Caco-2 (cell line): Measurements from ENCODE around the gene DYNC1H1. TPM values are rescaled to one million over a fixed set of nuclear protein-coding genes. Genes with fewer than 3 reads are reported as not detected.
"Not testable (repeated sequence)": the region's sequence is repeated elsewhere in the genome, so short reads cannot be mapped to it uniquely, and the experiment has no call there.

Experiments used
- BruUV-seq: library from RNA; stranded (reverse); fragments of 400-500 nt; replicated peaks from 2 replicates; lab custom pipeline; 2021; lab: Mats Ljungman, UMichigan
- CTCF ChIA-PET: fragments of 300-600 bp; sonication (Branson Sonifier 250); formaldehyde crosslinking; loops from one replicate; lab custom pipeline; 2022; ENCODE audit warnings: antibody characterized with exemption; lab: Charles Lee
- POLR2A ChIA-PET: fragments of 300-600 bp; sonication (Branson Sonifier 250); formaldehyde crosslinking; loops from one replicate; lab custom pipeline; 2022; ENCODE audit warnings: antibody characterized with exemption; lab: Charles Lee
- DNase-seq, 2 experiments: peaks; one replicate each; pipeline versions ENCODE4 v3.0.0 to v3.0.0-alpha.2; 2020 to 2022
- H3K27me3 ChIP-seq: replicated peaks from 2 replicates; pipeline ENCODE4 v1.6.0; 2011; ENCODE audit warnings: low read length; ENCODE audit not compliant: control insufficient read depth, insufficient read depth
- H3K36me3 ChIP-seq: 2 replicates; pipeline ENCODE4 v1.5.1; 2011; ENCODE audit warnings: low read length; ENCODE audit not compliant: control insufficient read depth, insufficient read depth
- H3K4me1 ChIP-seq: fragments of 250-450 bp; sonication (Bioruptor Pico); 2 replicates; pipeline ENCODE4 v1.5.1; 2020; ENCODE audit warnings: mild to moderate bottlenecking
- H3K4me3 ChIP-seq: 2 replicates; pipeline ENCODE4 v1.5.1; 2011; ENCODE audit warnings: low read depth, mild to moderate bottlenecking, control low read depth, low read length
- H3K9me3 ChIP-seq: fragments of 250-450 bp; sonication (Bioruptor Pico); 2 replicates; pipeline ENCODE4 v1.5.1; 2020; ENCODE audit warnings: mild to moderate bottlenecking, moderate library complexity
- H3K27ac Mint-ChIP-seq: one replicate; pipeline ENCODE4 v1.8.0; 2022; ENCODE audit warnings: mixed read lengths; ENCODE audit not compliant: unreplicated experiment
- H3K27me3 Mint-ChIP-seq: one replicate; pipeline ENCODE4 v1.8.0; 2022; ENCODE audit warnings: mixed read lengths; ENCODE audit not compliant: insufficient read depth, unreplicated experiment
- H3K36me3 Mint-ChIP-seq: one replicate; pipeline ENCODE4 v1.8.0; 2022; ENCODE audit warnings: mild to moderate bottlenecking, mixed read lengths; ENCODE audit not compliant: insufficient read depth, unreplicated experiment
- H3K4me1 Mint-ChIP-seq: one replicate; pipeline ENCODE4 v1.8.0; 2022; ENCODE audit warnings: low read depth, mixed read lengths; ENCODE audit not compliant: unreplicated experiment
- H3K4me3 Mint-ChIP-seq: one replicate; pipeline ENCODE4 v1.8.0; 2022; ENCODE audit warnings: mild to moderate bottlenecking, moderate library complexity, mixed read lengths; ENCODE audit not compliant: unreplicated experiment
- H3K9me3 Mint-ChIP-seq: one replicate; pipeline ENCODE4 v1.8.0; 2022; ENCODE audit warnings: mixed read lengths; ENCODE audit not compliant: unreplicated experiment
- CTCF ChIP-seq, 2 experiments: fragments of 200-600 bp in 1 of 2; IDR thresholded peaks; 1 replicate in 1 of 2; 2 replicates in 1 of 2; pipeline versions ENCODE4 v1.5.1 to v1.8.0; 2011 to 2022; ENCODE audit warnings: antibody characterized with exemption in 1 of 2, control low read depth in 1 of 2, inconsistent platforms in 1 of 2, low read depth in 1 of 2, low read length in 1 of 2, mild to moderate bottlenecking in 1 of 2, moderate library complexity in 1 of 2; ENCODE audit not compliant: insufficient read depth in 1 of 2, severe bottlenecking in 1 of 2, unreplicated experiment in 1 of 2
- intact Hi-C: fragments of 100-400 bp; cut with micrococcal nuclease; formaldehyde crosslinking; loops from one replicate; pipeline ENCODE4 v1.10.0; 2022; ENCODE audit not compliant: unreplicated experiment
- total RNA-seq: library from RNA; stranded (reverse); gene quantifications from 2 replicates; pipeline ENCODE4 v1.2.3, GENCODE V29; 2022

Gene DYNC1H1
- total RNA-seq, 1 experiment from 2014 or later, result 351 TPM

DNA sequence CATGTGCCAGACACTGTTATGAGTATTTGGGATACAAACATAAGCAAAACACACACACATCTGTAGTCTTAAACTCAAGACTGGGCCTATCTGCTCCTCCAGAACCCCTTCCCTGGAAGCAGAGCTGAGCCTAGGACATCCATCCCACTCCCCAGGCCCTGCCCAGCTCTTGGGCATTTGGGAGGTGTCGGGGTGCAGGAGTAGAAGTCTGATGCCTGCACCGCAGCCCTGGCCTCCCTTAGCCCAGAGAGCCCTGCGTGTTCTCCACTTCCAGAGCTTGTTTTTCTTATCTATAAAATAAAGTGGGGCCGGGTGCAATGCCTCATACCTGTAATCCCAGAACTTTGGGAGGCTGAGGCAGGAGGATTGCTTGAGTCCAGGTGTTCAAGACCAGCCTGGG is 110.8 kb downstream of the DYNC1H1 start:
- no peaks in the 10 kb centered on the region for H3K9me3 ChIP-seq
- POLR2A ChIA-PET, result no interaction called here

GRCh38 chr14:102077382-102077709 is 113.0 kb downstream of the DYNC1H1 start:
- no peak overlapping the region for H3K4me3 Mint-ChIP-seq
- H3K27me3 ChIP-seq, result no peaks in the 10 kb centered on the region
- no peaks in the 10 kb centered on the region for H3K4me1 Mint-ChIP-seq
- ChIA-PET POLR2A (no interaction called here), CTCF (no interaction called here)
- intact Hi-C loops, result no loop called here
- H3K36me3 Mint-ChIP-seq, result peaks cover 57% of the 10 kb centered on the region
- no peak overlapping the region for H3K4me3 ChIP-seq
- H3K27ac Mint-ChIP-seq, result no peak overlapping the region
- TF ChIP-seq CTCF (IDR thresholded peaks at IDR 0.05; ENCODE audit: insufficient read depth in 1 of 2, low read depth in 1 of 2, low read length in 1 of 2, severe bottlenecking in 1 of 2, unreplicated experiment in 1 of 2), result no peak
- H3K4me1 ChIP-seq, result 0 out of 2 replicates have a peak, but pooled peaks cover 5% of the 10 kb centered on the region
- no peaks in the 10 kb centered on the region for H3K9me3 Mint-ChIP-seq
- no peaks in the 10 kb centered on the region for H3K27me3 Mint-ChIP-seq
- H3K36me3 ChIP-seq, result no peaks in the 10 kb centered on the region; the same call in 1 of the 2 replicates
- no TSS peak for BruUV-seq
- no peak for DNase-seq
- no peaks in the 10 kb centered on the region for H3K9me3 ChIP-seq

More for the DNA sequence above, 110.8 kb downstream of the DYNC1H1 start:
- H3K27me3 ChIP-seq, result no peaks in the 10 kb centered on the region
- H3K36me3 ChIP-seq, result no peaks in the 10 kb centered on the region; the same call in 1 of the 2 replicates
- H3K9me3 Mint-ChIP-seq, result no peaks in the 10 kb centered on the region
- H3K27me3 Mint-ChIP-seq, result no peaks in the 10 kb centered on the region
- H3K4me1 Mint-ChIP-seq, result peaks cover 6% of the 10 kb centered on the region
- no peak overlapping the region for H3K27ac Mint-ChIP-seq
- intact Hi-C loops, result no loop called here
- H3K4me3 ChIP-seq, result no peak overlapping the region
- no peak overlapping the region for H3K4me3 Mint-ChIP-seq
- no TSS peak for BruUV-seq
- peaks cover 41% of the 10 kb centered on the region for H3K36me3 Mint-ChIP-seq
- DNase-seq, result no peak
- no peak for TF ChIP-seq CTCF (IDR thresholded peaks at IDR 0.05; ENCODE audit: insufficient read depth in 1 of 2, low read depth in 1 of 2, low read length in 1 of 2, severe bottlenecking in 1 of 2, unreplicated experiment in 1 of 2)
- no peaks in the 10 kb centered on the region for H3K4me1 ChIP-seq
- CTCF ChIA-PET, result no interaction called here

- H3K36me3 Mint-ChIP-seq, result peaks cover 68% of the 10 kb centered on the region
- DNase-seq, intact Hi-C loops, H3K4me3 ChIP-seq, H3K27ac Mint-ChIP-seq, H3K36me3 ChIP-seq, H3K9me3 Mint-ChIP-seq, H3K27me3 Mint-ChIP-seq, BruUV-seq, H3K4me1 ChIP-seq, H3K9me3 ChIP-seq, H3K4me1 Mint-ChIP-seq, H3K27me3 ChIP-seq, H3K4me3 Mint-ChIP-seq, CTCF ChIA-PET: not testable (repeated sequence)
- POLR2A ChIA-PET, result interaction anchor here (0.6 kb wide), 1 partner anchor 236 kb away, joined by 17 read pairs; no protein-coding TSS in a partner anchor
These were observed 114.0 kb downstream of the DYNC1H1 start for GRCh38 chr14:102078361-102078791.
